Large intestine (tissue), 3 donors: ENCODE measurements around the gene MRGPRF. TPM values are rescaled to one million over a fixed set of nuclear protein-coding genes. Genes with fewer than 3 reads are reported as not detected.

Experiments
- DNase-seq, 2 donors: peaks; one replicate each; pipeline versions ENCODE4 v3.0.0 to v3.0.0-alpha.2; 2013
- H3K27ac ChIP-seq: one replicate; pipeline ENCODE4 v1.5.1; 2013; ENCODE audit warnings: low read length
- H3K27me3 ChIP-seq: 2 replicates; pipeline ENCODE4 v1.6.1; 2013; ENCODE audit warnings: low read length; ENCODE audit not compliant: control insufficient read depth, insufficient read depth
- H3K36me3 ChIP-seq: 2 replicates; pipeline ENCODE4 v1.6.1; 2013; ENCODE audit warnings: low read length; ENCODE audit not compliant: control insufficient read depth, insufficient read depth
- H3K4me1 ChIP-seq: one replicate; pipeline ENCODE4 v1.6.1; 2013; ENCODE audit warnings: low read length; ENCODE audit not compliant: control insufficient read depth, insufficient read depth
- H3K4me3 ChIP-seq: one replicate; pipeline ENCODE4 v1.5.1; 2013; ENCODE audit warnings: low read length
- H3K9me3 ChIP-seq: one replicate; pipeline ENCODE4 v1.6.1; 2013; ENCODE audit warnings: mild to moderate bottlenecking, low read depth, low read length, moderate library complexity; ENCODE audit not compliant: control insufficient read depth
- WGBS: methylation state at CpG from one replicate; pipeline ENCODE4 v1.1.5; 2013; ENCODE audit warnings: low lambda C conversion rate; ENCODE audit not compliant: insufficient coverage; 5-methylcytosine and 5-hydroxymethylcytosine counted together
- polyA plus RNA-seq: library from polyadenylated mRNA; unstranded; fragments of 120-200 nt; gene quantifications from one replicate; pipeline ENCODE4 v1.2.1, GENCODE V29; 2013

MRGPRF gene
- polyA plus RNA-seq, 1 donor: 17.6 TPM

DNA sequence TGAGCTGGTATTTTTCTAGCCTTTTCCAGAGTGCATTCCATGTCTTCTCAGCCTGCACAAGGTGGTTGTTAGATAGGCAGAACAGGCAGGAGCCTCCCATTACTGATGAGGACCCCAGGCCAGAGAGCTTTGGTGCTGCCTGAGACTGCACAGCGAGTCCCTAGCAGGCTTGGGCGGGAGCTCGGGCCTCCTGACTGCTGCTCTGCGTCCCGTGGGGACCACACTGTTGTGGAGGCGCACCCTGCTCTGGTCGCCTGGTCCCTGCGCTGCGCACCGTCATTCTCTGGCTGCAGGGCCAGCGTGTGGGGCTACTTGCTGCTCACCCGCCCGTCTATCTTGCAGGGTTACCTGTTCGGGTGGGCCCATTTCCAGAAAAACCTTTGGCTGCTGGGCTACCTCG lies 44.2 kb upstream of the MRGPRF start:
- Histone ChIP-seq H3K27ac (no peak overlapping the region), H3K4me3 (no peak overlapping the region), H3K4me1 (peaks cover 32% of the 10 kb centered on the region), H3K36me3 (peaks cover 67% of the 10 kb centered on the region), H3K27me3 (no peaks in the 10 kb centered on the region), H3K9me3 (no peaks in the 10 kb centered on the region)
- WGBS: no CpG with 5 or more reads among the region's 15 CpGs
- no peak for DNase-seq

DNA sequence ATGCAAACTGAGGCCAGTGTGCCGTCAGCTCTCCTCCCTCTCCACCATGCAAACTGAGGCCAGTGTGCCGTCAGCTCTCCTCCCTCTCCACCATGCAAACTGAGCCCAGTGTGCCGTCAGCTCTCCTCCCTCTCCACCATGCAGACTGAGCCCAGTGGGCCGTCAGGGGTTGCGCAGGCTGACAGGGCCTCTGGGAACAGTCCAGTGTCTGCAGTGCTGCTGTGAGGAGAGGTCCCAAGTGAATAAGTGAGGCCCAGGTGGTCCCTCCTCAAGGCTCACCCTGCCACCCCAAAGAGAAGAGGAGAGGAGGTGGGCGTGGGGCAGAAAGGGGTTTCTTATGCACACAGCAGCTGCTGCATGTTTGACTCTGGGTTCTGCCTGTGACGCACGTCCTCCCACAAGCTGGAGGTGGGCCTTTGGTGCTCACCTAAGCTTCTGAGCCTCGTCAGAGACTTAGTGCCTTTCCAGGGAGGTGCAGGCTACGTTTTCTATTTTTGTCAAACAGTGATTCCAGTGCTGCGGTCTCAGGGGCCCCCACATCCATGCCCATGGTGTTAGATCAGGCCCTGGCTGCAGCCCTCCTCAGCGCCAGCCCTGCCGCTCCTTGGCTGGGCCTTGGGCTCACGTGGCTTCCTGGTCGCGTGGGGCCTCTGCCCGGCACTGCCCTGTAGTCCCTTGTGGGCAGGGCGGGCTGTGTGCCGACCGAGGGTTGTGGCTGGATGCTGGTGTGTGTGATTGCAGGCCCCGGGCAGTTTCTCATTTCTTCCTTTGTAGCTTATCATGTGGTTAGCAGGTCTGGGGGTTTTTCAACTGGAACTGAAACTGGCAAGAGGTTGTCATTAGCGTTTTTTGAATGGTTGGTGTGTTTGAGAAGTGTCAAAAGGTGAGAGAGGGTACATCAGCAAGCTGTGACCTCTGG lies 42.8 kb upstream of the MRGPRF start:
- Histone ChIP-seq H3K27me3 (no peaks in the 10 kb centered on the region), H3K36me3 (peaks cover 58% of the 10 kb centered on the region), H3K4me1 (peaks cover 46% of the 10 kb centered on the region), H3K4me3 (no peak overlapping the region), H3K27ac (peak overlapping the region; percentile 94), H3K9me3 (no peaks in the 10 kb centered on the region)
- WGBS: no CpG with 5 or more reads among the region's 22 CpGs
- peak in 1 of 2 donors; percentile 68 for DNase-seq

DNA sequence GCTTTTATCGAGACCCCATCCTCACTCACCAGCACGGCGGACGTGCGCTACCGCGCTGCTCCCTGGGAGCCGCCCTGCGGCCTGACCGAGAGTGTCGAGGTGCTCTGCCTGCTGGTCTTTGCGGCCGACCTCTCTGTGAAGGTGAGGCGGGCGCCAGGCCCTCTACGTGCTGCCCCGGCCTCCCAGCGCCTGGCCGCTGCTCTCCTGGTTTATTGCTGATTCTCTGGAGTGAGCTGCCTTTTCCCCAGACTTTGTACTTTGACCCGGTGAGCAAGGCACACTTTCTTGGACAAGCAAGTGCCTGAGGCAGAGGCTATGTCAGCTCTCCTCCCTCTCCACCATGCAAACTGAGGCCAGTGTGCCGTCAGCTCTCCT lies 42.2 kb upstream of the MRGPRF start:
- no peaks in the 10 kb centered on the region for H3K27me3 ChIP-seq
- H3K4me3 ChIP-seq: no peak overlapping the region
- H3K9me3 ChIP-seq: no peaks in the 10 kb centered on the region
- peak overlapping the region; percentile 94 for H3K27ac ChIP-seq
- H3K4me1 ChIP-seq: peaks cover 51% of the 10 kb centered on the region
- peak; percentile 91 to 95 for DNase-seq
- no CpG with 5 or more reads among the region's 21 CpGs for WGBS
- peaks cover 52% of the 10 kb centered on the region for H3K36me3 ChIP-seq

DNA sequence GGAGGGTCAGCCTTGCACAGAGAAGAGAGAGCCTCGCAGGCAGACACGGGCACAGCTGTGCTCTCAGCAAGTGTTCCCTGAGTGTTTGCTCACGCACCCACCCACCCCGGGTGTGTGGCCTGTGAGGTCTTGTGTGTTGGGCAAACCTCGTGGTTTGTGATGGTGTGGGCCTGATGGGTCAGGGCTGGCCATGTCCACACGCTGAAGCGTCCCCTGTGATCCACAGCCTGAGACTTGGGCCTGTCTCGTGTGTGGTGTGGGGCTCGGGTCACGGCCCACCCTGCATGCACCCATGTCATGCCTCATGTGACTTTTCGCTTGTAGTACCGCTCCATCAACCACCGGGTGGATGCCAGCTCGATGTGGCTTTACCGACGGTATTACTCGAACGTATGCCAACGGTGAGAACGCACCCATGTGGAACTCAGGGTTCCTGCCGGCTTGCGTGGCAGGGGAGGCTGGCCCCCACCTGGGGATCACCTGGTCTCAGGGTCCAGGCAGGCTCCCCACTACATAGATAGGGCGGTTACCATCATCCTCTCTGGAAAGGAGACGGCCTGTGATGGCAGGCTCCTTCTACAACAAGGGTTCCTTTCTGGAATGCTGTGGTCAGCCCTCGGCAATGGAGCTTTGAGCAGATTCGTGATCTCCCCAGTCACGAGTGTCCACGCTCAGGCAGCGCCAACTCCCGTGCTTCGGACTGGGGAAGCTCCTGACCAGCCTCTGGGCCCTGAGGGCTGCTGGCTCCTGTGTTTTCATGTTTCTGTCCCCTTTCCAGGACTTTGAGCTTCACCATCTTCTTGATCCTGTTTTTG lies 41.6 kb upstream of the MRGPRF start:
- DNase-seq: no peak
- Histone ChIP-seq H3K9me3 (no peaks in the 10 kb centered on the region), H3K36me3 (peaks cover 47% of the 10 kb centered on the region), H3K4me3 (no peak overlapping the region), H3K27me3 (no peaks in the 10 kb centered on the region), H3K4me1 (peaks cover 51% of the 10 kb centered on the region), H3K27ac (peak overlapping the region; percentile 94)
- WGBS: no CpG with 5 or more reads among the region's 31 CpGs

DNA sequence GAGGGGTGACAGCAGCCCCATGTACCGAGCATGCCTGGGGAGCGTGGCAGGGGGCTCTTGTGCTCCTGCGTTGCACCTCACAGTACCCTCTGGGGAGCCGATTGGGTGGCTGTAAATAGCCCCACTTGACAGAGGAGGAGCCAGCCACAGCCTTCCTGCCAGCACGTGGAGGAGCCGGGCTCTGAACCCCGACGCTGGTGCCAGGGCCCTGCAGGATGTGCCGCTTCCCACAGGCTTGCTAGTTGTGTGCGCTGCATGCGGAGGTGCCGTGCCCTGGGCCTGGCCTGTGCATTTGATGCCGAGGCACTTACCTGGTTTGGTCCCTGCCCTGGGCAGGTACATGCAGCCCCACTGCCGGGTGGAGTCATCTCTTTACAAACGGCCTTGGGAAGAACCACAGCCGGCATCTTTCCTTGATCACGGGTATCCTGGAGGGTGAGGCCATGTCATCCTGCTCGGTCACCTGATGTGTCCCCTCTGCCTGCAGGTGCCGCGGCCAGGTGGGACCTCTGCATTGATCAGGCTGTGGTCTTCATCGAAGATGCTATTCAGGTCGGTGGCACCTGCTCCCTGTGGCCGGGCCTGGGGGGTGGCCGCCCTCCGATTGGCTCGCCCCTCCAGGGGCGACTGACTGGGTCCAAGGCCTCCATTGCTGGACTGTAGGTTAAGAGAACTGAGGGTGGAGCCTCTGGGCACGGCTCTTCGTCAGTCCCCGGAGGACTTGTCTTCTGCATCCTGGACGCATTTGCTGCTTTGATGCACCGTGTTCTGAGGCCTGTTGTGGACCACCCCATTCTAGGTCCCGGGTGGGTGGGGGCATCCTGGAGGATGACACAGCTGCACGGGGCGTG lies 40.7 kb upstream of the MRGPRF start:
- no peak overlapping the region for H3K27ac ChIP-seq
- H3K27me3 ChIP-seq: no peaks in the 10 kb centered on the region
- DNase-seq: no peak
- no peaks in the 10 kb centered on the region for H3K9me3 ChIP-seq
- H3K4me3 ChIP-seq: no peak overlapping the region
- peaks cover 38% of the 10 kb centered on the region for H3K36me3 ChIP-seq
- no CpG with 5 or more reads among the region's 35 CpGs for WGBS
- peaks cover 51% of the 10 kb centered on the region for H3K4me1 ChIP-seq

DNA sequence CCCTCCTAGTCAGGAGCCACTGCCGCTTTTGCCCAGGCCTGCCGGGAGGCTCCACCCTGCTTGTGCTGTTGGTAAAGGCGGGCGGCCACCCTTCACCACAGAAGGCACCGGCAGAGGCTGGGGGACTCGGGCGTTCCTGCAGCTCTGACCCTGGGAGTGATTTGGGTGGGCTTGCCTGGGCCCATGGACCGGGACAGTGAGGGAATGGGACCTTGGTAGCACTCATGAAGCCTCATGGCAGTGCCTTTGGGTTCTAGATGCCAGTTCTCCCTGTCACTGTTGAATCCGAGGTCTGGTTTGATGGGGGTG lies 40.1 kb upstream of the MRGPRF start:
- no peak overlapping the region for H3K4me3 ChIP-seq
- H3K9me3 ChIP-seq: no peaks in the 10 kb centered on the region
- WGBS: no CpG with 5 or more reads among the region's 9 CpGs

DNA sequence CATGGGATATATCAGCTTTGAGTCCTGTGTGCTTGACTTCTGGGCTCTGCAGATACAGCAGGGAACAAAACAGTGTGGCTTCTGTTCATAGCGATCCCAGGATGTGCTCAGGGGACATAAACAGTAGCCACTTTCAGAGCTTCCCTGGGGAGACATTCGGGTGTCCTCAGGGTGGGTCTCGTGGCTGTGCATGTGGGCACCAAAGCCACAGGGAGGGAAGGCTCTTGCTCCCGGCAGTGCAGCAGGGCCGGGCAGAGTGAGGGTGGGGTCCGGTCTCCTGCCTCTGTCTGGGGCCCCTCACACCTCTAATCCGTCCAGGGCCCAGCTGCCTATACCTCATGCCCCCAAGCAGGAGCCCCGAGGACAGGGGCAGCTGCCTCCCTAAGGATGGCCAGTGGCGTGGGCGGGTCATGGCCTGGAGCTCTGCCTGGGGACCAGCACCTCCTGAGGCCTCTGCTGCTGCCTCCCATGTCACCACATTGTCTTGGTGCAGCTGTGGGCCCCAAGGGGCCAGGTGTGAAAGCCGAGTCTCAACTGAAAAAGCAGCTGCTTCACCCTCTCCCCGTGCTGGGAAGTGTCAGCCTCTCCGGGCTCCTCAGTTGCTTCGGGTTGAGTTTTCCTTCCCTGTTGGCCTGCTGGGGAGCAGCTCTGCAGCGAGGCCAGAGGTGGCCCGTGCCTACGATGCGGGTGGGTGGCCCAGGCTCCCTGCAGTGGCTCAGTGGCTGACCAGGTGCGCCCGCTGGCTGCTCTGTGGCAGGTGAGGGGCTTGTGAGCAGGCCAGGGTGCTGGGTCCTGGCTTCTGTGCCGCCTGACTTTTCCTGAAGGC lies 39.5 kb upstream of the MRGPRF start:
- Histone ChIP-seq H3K4me1 (peaks cover 57% of the 10 kb centered on the region), H3K27ac (peak overlapping the region; percentile 6)

More for the DNA sequence above, 40.1 kb upstream of the MRGPRF start:
- DNase-seq: no peak
- Histone ChIP-seq H3K27me3 (no peaks in the 10 kb centered on the region), H3K36me3 (peaks cover 33% of the 10 kb centered on the region), H3K4me1 (peaks cover 54% of the 10 kb centered on the region), H3K27ac (no peak overlapping the region)

DNA sequence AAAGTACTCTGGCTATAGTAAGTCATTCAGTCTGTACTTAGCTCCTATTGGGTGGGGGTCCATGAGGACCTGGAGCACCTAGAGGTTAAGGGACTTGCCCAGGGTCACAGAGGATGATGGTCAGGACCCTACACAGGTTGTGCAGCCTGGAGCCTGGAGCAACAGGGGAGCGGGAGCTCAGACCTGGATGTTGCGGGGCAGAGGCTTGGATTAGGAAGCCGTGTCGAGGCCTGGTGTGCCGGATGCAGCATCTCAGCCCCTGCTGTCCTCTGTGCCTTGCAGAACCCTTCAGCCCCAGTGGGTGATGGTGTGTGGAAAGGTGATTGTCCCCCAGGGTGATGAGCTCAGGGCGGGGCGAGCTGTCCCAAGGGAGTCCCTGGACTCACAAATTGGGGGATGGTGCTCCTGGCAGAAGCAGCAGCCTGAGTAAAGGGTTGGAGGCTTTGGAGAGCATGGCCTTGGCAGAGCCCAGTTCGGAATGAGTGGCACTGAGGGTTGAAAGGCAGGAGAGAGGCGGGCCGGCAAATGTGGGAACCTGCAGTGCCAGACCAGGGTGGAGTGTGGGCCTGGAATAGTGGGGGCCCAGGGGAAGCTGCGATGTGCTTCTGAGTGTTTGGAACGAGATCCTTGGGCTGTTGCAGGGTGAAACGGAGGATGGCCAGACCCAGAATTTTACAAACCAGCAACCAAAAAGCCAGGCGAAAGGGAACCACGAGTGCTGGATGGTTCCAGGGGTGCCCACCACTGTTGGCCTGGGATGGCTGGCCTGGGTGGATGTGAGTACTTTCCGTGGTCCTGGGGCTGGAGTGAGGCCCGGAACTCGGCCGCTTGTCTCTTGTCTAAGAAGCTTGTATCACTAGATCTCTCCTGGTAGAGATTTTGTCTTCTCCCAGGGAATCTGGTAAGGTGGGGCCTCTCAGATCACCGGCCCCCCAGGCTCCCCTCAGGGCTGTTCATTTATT lies 38.6 kb upstream of the MRGPRF start:
- DNase-seq: no peak
- Histone ChIP-seq H3K4me3 (no peak overlapping the region), H3K27ac (peak overlapping the region; percentile 57), H3K9me3 (no peaks in the 10 kb centered on the region), H3K36me3 (peaks cover 21% of the 10 kb centered on the region), H3K27me3 (no peaks in the 10 kb centered on the region), H3K4me1 (peaks cover 57% of the 10 kb centered on the region)
- WGBS: no CpG with 5 or more reads among the region's 20 CpGs

More for the DNA sequence above, 39.5 kb upstream of the MRGPRF start:
- Histone ChIP-seq H3K9me3 (no peaks in the 10 kb centered on the region), H3K4me3 (no peak overlapping the region), H3K36me3 (peaks cover 27% of the 10 kb centered on the region), H3K27me3 (no peaks in the 10 kb centered on the region)
- DNase-seq: no peak
- no CpG with 5 or more reads among the region's 21 CpGs for WGBS
